ENCODE data around the gene MRPS16.

DNA sequence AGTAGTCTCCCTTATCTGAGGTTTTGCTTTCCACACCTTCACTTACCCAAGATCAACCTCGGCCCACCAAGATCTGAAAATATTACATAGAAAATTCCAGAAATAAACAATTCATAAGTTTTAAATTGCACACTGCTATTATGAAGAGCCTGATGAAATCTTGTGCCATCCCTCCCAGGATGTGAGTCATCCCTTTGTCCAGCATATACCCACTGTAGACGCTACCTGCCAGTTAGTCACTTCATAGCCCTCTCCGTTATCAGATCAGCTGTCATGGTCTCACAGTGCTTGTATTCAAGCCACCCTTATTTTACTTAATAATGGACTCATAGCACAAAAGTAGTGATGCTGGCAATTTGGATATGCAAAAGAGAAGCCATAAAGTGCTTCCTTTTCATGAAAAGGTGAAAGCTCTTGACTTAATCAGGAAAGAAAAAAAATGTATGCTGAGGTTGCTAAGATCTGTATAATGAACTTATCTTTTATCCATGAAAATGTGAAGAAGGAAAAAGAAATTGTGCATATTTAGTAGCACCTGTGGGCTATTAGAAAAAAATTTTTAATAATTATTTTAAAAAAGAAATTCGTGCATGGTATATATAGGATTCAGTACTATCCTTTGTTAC, 9.8 kb upstream of the MRPS16 start:
- TF ChIP-seq, protein P1, sequence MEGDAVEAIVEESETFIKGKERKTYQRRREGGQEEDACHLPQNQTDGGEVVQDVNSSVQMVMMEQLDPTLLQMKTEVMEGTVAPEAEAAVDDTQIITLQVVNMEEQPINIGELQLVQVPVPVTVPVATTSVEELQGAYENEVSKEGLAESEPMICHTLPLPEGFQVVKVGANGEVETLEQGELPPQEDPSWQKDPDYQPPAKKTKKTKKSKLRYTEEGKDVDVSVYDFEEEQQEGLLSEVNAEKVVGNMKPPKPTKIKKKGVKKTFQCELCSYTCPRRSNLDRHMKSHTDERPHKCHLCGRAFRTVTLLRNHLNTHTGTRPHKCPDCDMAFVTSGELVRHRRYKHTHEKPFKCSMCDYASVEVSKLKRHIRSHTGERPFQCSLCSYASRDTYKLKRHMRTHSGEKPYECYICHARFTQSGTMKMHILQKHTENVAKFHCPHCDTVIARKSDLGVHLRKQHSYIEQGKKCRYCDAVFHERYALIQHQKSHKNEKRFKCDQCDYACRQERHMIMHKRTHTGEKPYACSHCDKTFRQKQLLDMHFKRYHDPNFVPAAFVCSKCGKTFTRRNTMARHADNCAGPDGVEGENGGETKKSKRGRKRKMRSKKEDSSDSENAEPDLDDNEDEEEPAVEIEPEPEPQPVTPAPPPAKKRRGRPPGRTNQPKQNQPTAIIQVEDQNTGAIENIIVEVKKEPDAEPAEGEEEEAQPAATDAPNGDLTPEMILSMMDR (IDR thresholded peaks at IDR 0.05; ENCODE audit: low read length) = no peak
- no peak for TF ChIP-seq EZH2 (optimal IDR thresholded peaks at IDR 0.05; ENCODE audit: low read depth, low read length)

Data from MM.1S (cell line).